ENCODE measurements around the gene SCD5. TPM values are rescaled to one million over a fixed set of nuclear protein-coding genes. Genes with fewer than 3 reads are reported as not detected.

Gene SCD5
- total and polyA plus RNA-seq, 2 donors (not counting 1 experiment from before 2014, with no cell fraction given): 0.03 TPM; not detected in 1

- no CpG with 5 or more reads among the region's 2 CpGs for WGBS (ENCODE audit: insufficient coverage)
- peaks cover 40% of the 10 kb centered on the region for H3K27me3 Mint-ChIP-seq
- H3K4me1 ChIP-seq (ENCODE audit: control insufficient read depth in 2 of 2, insufficient read depth in 2 of 2, low read length in 2 of 2): peaks cover 9 to 12% of the 10 kb centered on the region in 2 donors
- H4K20me1 ChIP-seq (ENCODE audit: control insufficient read depth, insufficient read depth, low read length, poor library complexity, severe bottlenecking): no peaks in the 10 kb centered on the region
- H3K9me3 Mint-ChIP-seq (ENCODE audit: insufficient read depth): no peaks in the 10 kb centered on the region
- TF ChIP-seq CTCF (IDR thresholded peaks at IDR 0.05) (no peak), EZH2 (IDR thresholded peaks at IDR 0.05; ENCODE audit: borderline replicate concordance, insufficient read depth, low read depth, low read length, poor library complexity, severe bottlenecking) (no peak)
- H3K36me3 ChIP-seq (replicated peaks in 1 of 2; ENCODE audit: control extremely low read depth in 1 of 2, control insufficient read depth in 1 of 2, extremely low read depth in 1 of 2, insufficient read depth in 2 of 2, low read length in 1 of 2): no peaks in the 10 kb centered on the region
- no peak overlapping the region for H2AFZ ChIP-seq (ENCODE audit: insufficient read depth, low read depth, low read length, poor library complexity, severe bottlenecking)
- H3K9ac ChIP-seq (ENCODE audit: low read length): no peak overlapping the region
- intact Hi-C loops (cut with micrococcal nuclease): no loop called here
- ATAC-seq (ENCODE audit: low read depth): no peak
- H3K4me2 ChIP-seq (replicated peaks; ENCODE audit: low read depth, low read length, poor library complexity, severe bottlenecking): no peak overlapping the region
- no peak for DNase-seq
- H3K9me3 ChIP-seq (ENCODE audit: control extremely low read depth in 1 of 3, control insufficient read depth in 2 of 3, insufficient read depth in 1 of 3, low read length in 2 of 3): peaks cover 0 to under 1% (median 0%) of the 10 kb centered on the region in 3 donors
- POLR2A ChIA-PET: no interaction called here
- no peak overlapping the region for H3K27ac ChIP-seq (ENCODE audit: low read length in 2 of 2)
- no peaks in the 10 kb centered on the region for H3K79me2 ChIP-seq (ENCODE audit: control insufficient read depth, insufficient read depth, low read length)
- no peak overlapping the region for H3K4me3 Mint-ChIP-seq
- CTCF ChIA-PET: interaction anchor here (0.6 kb wide), 1 partner anchor 688 kb away, joined by 3 read pairs; no protein-coding TSS in a partner anchor
- H3K4me1 Mint-ChIP-seq: peaks cover 13% of the 10 kb centered on the region
- peaks cover 0 to 27% (median 13%) of the 10 kb centered on the region in 4 experiments for H3K27me3 ChIP-seq (replicated peaks in 1 of 4; ENCODE audit: control extremely low read depth in 1 of 4, control insufficient read depth in 3 of 4, insufficient read depth in 4 of 4, low read length in 3 of 4)
- no peak overlapping the region for H3K4me3 ChIP-seq (ENCODE audit: control extremely low read depth in 1 of 5, extremely low read depth in 1 of 5, insufficient read depth in 1 of 5, low read depth in 2 of 5, low read length in 4 of 5)
- no peak overlapping the region for H3K27ac Mint-ChIP-seq
Observed at GRCh38 chr4:82802911-82803310, 4.3 kb upstream of the SCD5 start.

GRCh38 chr4:82801910-82802521, 3.4 kb upstream of the SCD5 start:
- no peak for DNase-seq
- Histone ChIP-seq H3K79me2 (ENCODE audit: control insufficient read depth, insufficient read depth, low read length) (no peaks in the 10 kb centered on the region), H4K20me1 (ENCODE audit: control insufficient read depth, insufficient read depth, low read length, poor library complexity, severe bottlenecking) (no peaks in the 10 kb centered on the region), H3K27ac (ENCODE audit: low read length in 2 of 2) (no peak overlapping the region), H3K36me3 (replicated peaks in 1 of 2; ENCODE audit: control extremely low read depth in 1 of 2, control insufficient read depth in 1 of 2, extremely low read depth in 1 of 2, insufficient read depth in 2 of 2, low read length in 1 of 2) (no peaks in the 10 kb centered on the region), H3K27me3 (replicated peaks in 1 of 4; ENCODE audit: control extremely low read depth in 1 of 4, control insufficient read depth in 3 of 4, insufficient read depth in 4 of 4, low read length in 3 of 4) (peaks cover 0 to 36% (median 18%) of the 10 kb centered on the region in 4 experiments), H3K4me1 (ENCODE audit: control insufficient read depth in 2 of 2, insufficient read depth in 2 of 2, low read length in 2 of 2) (peaks cover 13 to 20% of the 10 kb centered on the region in 2 donors), H2AFZ (ENCODE audit: insufficient read depth, low read depth, low read length, poor library complexity, severe bottlenecking) (no peak overlapping the region), H3K4me3 (ENCODE audit: control extremely low read depth in 1 of 5, extremely low read depth in 1 of 5, insufficient read depth in 1 of 5, low read depth in 2 of 5, low read length in 4 of 5) (no peak overlapping the region), H3K4me2 (replicated peaks; ENCODE audit: low read depth, low read length, poor library complexity, severe bottlenecking) (no peak overlapping the region), H3K9me3 (ENCODE audit: control extremely low read depth in 1 of 3, control insufficient read depth in 2 of 3, insufficient read depth in 1 of 3, low read length in 2 of 3) (peaks cover 0 to 3% (median 0%) of the 10 kb centered on the region in 3 donors), H3K9ac (ENCODE audit: low read length) (no peak overlapping the region)
- intact Hi-C loops (cut with micrococcal nuclease): no loop called here
- ATAC-seq (ENCODE audit: low read depth): no peak
- TF ChIP-seq CTCF (IDR thresholded peaks at IDR 0.05): no peak
- Mint-ChIP-seq H3K4me3 (no peak overlapping the region), H3K4me1 (peaks cover 20% of the 10 kb centered on the region), H3K27ac (no peak overlapping the region), H3K27me3 (peaks cover 43% of the 10 kb centered on the region), H3K9me3 (ENCODE audit: insufficient read depth) (no peaks in the 10 kb centered on the region)
- no CpG with 5 or more reads among the region's 3 CpGs for whole genome bisulfite sequencing (ENCODE audit: insufficient coverage)
- POLR2A ChIA-PET: no interaction called here
- CTCF ChIA-PET: no interaction called here

Measured in B cell (primary cell).